HFFc6 (cell line): Measurements from ENCODE around the gene UBE2R2. TPM values are rescaled to one million over a fixed set of nuclear protein-coding genes. Genes with fewer than 3 reads are reported as not detected.
A peak's percentile ranks its signal among the peaks of the same experiment; 100 is the strongest.

Experiments
- DNase-seq: peaks from one replicate; pipeline ENCODE4 v3.0.0-alpha.2; 2018
- H3K27ac Mint-ChIP-seq: 2 replicates; pipeline ENCODE4 v1.8.0; 2020; ENCODE audit warnings: mild to moderate bottlenecking, mixed read lengths
- H3K27me3 Mint-ChIP-seq: 2 replicates; pipeline ENCODE4 v1.8.0; 2021; ENCODE audit warnings: mild to moderate bottlenecking, moderate library complexity, mixed read lengths; ENCODE audit not compliant: insufficient read depth
- H3K36me3 Mint-ChIP-seq: 2 replicates; pipeline ENCODE4 v1.8.0; 2021; ENCODE audit warnings: low read depth, mixed read lengths
- H3K4me1 Mint-ChIP-seq: 2 replicates; pipeline ENCODE4 v1.8.0; 2020; ENCODE audit warnings: low read depth, mixed read lengths
- H3K4me3 Mint-ChIP-seq: 2 replicates; pipeline ENCODE4 v1.8.0; 2020; ENCODE audit warnings: mild to moderate bottlenecking, moderate library complexity, mixed read lengths
- H3K9me3 Mint-ChIP-seq: 2 replicates; pipeline ENCODE4 v1.8.0; 2020; ENCODE audit warnings: mild to moderate bottlenecking, mixed read lengths
- total RNA-seq, 6 experiments: library from RNA; stranded (reverse); fragmentation: NEBNext Ultra II Directional; extraction: Animal tissue kit (Norgen Biotek cat#: 25700); gene quantifications; 2 replicates in 1 of 6; 3 replicates in 5 of 6; pipeline ENCODE4 v1.2.3, GENCODE V29; 2021
- TF ChIP-seq, protein P1 (sequence below): fragments of 200-600 bp; sonication (generic); IDR thresholded peaks from 2 replicates; pipeline ENCODE4 v1.5.0; 2021; ENCODE audit warnings: antibody characterized with exemption, mild to moderate bottlenecking

The UBE2R2 gene
- total RNA-seq, 6 experiments from 2014 or later: 39.7 to 49.3 (median 46.6) TPM

DNA sequence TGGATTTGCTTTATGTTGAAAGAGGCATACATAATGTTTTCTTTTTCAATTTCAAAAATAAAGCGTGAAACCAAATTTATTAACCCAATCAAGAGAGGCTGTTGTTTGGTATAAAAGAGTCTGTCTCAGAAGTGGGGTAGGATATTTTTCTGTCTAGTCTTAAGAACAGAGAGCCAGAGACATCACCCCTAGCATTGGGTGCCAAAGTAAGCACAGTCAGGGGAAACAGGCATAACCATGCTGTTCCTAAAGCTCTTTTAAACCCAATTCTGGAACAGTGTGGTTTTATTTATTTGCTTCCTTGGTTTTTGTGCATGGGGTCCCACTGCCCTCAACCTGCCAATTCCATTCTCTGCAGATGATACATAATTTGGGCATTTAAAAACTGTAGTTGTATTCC, 88.2 kb downstream of the UBE2R2 start:
- DNase-seq: no peak
- Mint-ChIP-seq H3K4me3 (no peak overlapping the region), H3K27me3 (no peaks in the 10 kb centered on the region; the same call in 1 of the 2 replicates), H3K36me3 (peaks cover 9% of the 10 kb centered on the region; the same call in 1 of the 2 replicates), H3K27ac (no peak overlapping the region), H3K9me3 (no peaks in the 10 kb centered on the region), H3K4me1 (peaks cover 9% of the 10 kb centered on the region)
- TF ChIP-seq, protein P1, sequence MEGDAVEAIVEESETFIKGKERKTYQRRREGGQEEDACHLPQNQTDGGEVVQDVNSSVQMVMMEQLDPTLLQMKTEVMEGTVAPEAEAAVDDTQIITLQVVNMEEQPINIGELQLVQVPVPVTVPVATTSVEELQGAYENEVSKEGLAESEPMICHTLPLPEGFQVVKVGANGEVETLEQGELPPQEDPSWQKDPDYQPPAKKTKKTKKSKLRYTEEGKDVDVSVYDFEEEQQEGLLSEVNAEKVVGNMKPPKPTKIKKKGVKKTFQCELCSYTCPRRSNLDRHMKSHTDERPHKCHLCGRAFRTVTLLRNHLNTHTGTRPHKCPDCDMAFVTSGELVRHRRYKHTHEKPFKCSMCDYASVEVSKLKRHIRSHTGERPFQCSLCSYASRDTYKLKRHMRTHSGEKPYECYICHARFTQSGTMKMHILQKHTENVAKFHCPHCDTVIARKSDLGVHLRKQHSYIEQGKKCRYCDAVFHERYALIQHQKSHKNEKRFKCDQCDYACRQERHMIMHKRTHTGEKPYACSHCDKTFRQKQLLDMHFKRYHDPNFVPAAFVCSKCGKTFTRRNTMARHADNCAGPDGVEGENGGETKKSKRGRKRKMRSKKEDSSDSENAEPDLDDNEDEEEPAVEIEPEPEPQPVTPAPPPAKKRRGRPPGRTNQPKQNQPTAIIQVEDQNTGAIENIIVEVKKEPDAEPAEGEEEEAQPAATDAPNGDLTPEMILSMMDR: no peak

DNA sequence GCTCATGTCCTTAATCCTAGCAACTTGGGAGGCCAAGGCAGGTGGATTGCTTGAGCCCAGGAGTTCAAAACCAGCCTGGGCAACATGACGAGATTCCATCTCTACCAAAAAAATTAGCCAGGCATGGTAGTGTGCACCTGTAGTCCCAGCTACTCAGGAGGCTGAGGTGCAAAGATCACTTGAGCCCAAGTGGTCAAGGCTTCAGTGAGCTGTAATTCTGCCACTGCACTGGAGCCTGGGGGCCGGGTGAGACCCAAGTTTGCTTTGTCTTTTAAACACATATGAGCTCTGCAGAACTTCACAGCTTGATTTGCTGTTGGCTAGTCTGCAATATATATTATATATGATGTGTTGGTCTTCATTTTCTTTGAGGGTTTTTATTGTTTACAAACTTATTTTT, 89.8 kb downstream of the UBE2R2 start:
- no peaks in the 10 kb centered on the region; the same call in 1 of the 2 replicates for H3K27me3 Mint-ChIP-seq
- H3K4me3 Mint-ChIP-seq: no peak overlapping the region
- peaks cover 4% of the 10 kb centered on the region; the same call in 1 of the 2 replicates for H3K36me3 Mint-ChIP-seq
- H3K4me1 Mint-ChIP-seq: peaks cover 9% of the 10 kb centered on the region
- H3K9me3 Mint-ChIP-seq: no peaks in the 10 kb centered on the region
- no peak for DNase-seq
- H3K27ac Mint-ChIP-seq: no peak overlapping the region
- TF ChIP-seq, protein P1: no peak

DNA sequence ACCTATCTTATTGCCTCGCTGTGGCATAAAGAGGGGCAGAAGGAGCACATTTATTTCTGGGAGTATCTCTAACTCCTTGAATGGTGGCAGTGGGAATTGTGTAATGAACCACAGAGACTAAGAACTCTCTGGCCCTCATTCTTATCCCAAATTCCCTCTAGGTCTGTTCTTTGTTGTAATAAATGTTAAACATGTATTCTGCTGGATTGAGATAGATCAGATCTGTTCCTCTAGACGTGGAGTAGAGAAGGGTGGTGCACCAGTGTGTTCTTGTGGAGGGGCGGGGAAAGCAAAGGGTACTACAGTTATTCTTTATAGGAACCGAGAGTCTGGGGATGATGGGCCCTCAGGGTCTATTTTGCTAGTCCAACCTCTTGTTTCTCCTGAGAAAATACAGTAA, 90.4 kb downstream of the UBE2R2 start:
- H3K4me3 Mint-ChIP-seq: no peak overlapping the region
- TF ChIP-seq, protein P1: no peak
- peaks cover 4% of the 10 kb centered on the region; the same call in 1 of the 2 replicates for H3K36me3 Mint-ChIP-seq
- H3K9me3 Mint-ChIP-seq: no peaks in the 10 kb centered on the region
- DNase-seq: no peak
- H3K27ac Mint-ChIP-seq: peak overlapping the region; percentile 0; the same call in 1 of the 2 replicates
- peaks cover 9% of the 10 kb centered on the region for H3K4me1 Mint-ChIP-seq
- no peaks in the 10 kb centered on the region; the same call in 1 of the 2 replicates for H3K27me3 Mint-ChIP-seq

GRCh38 chr9:33908114-33908513, 91.2 kb downstream of the UBE2R2 start:
- H3K9me3 Mint-ChIP-seq: no peaks in the 10 kb centered on the region
- DNase-seq: no peak
- no peaks in the 10 kb centered on the region; the same call in 1 of the 2 replicates for H3K27me3 Mint-ChIP-seq
- TF ChIP-seq, protein P1: no peak
- peak overlapping the region; percentile 8 for H3K27ac Mint-ChIP-seq
- H3K4me3 Mint-ChIP-seq: no peak overlapping the region
- peaks cover 4% of the 10 kb centered on the region; the same call in 1 of the 2 replicates for H3K36me3 Mint-ChIP-seq
- H3K4me1 Mint-ChIP-seq: peaks cover 9% of the 10 kb centered on the region

GRCh38 chr9:33908749-33909148, 91.8 kb downstream of the UBE2R2 start:
- TF ChIP-seq, protein P1: no peak
- Mint-ChIP-seq H3K9me3 (no peaks in the 10 kb centered on the region), H3K27me3 (no peaks in the 10 kb centered on the region; the same call in 1 of the 2 replicates), H3K36me3 (peaks cover 4% of the 10 kb centered on the region; the same call in 1 of the 2 replicates), H3K4me3 (no peak overlapping the region), H3K4me1 (peaks cover 9% of the 10 kb centered on the region), H3K27ac (no peak overlapping the region)
- DNase-seq: no peak
